HepG2 (cell line): ENCODE measurements around the gene NAT14. TPM values are rescaled to one million over a fixed set of nuclear protein-coding genes. Genes with fewer than 3 reads are reported as not detected.
A peak's percentile ranks its signal among the peaks of the same experiment; 100 is the strongest.

Experiments
- ATAC-seq: fragments of 200-7000 bp; cut with Tn5 transposase; 3 replicates; pipeline ENCODE4 v1.9.1; 2020; ENCODE audit warnings: mild to moderate bottlenecking, moderate library complexity
- BruUV-seq: library from RNA; stranded (reverse); fragments of 400-500 nt; replicated peaks from 2 replicates; lab custom pipeline; 2021; lab: Mats Ljungman, UMichigan
- CTCF ChIA-PET: fragments of 300-600 bp; formaldehyde crosslinking; extraction: SDS; loops from one replicate; lab custom pipeline; 2021; ENCODE audit warnings: low total read pairs, inconsistent platforms, low intra/inter-chr PET ratio; lab: Yijun Ruan, JAX
- POLR2A ChIA-PET: fragments of 350-600 bp; sonication (Branson Sonifier 250); formaldehyde crosslinking; loops from one replicate; lab custom pipeline; 2020; ENCODE audit warnings: antibody characterized with exemption, inconsistent platforms; lab: Yijun Ruan, JAX
- DNase-seq: peaks from one replicate; pipeline ENCODE4 v3.0.0-alpha.2; 2015; ENCODE audit warnings: low spot score
- FAIRE-seq: peaks from 3 replicates; lab custom pipeline; 2011; peaks lifted over from hg19 to GRCh38; lab: Jason Lieb, UNC
- H2AFZ ChIP-seq: one replicate; pipeline ENCODE4 v1.6.1; 2011; ENCODE audit warnings: low read length, inconsistent platforms
- H3K27ac ChIP-seq: fragments of 300-600 bp; 3 replicates; pipeline ENCODE4 v1.8.0; 2011; ENCODE audit warnings: mixed run types, mild to moderate bottlenecking, mixed read lengths, low read length, inconsistent platforms; ENCODE audit not compliant: insufficient read depth; ENCODE audit errors: extremely low read length
- H3K27me3 ChIP-seq, 2 experiments: fragments of 200-600 bp in 1 of 2; 2 replicates in 1 of 2; 3 replicates in 1 of 2; pipeline versions ENCODE4 v1.6.0 to v1.8.0; 2011; ENCODE audit warnings: low read length in 2 of 2, mild to moderate bottlenecking in 2 of 2, moderate library complexity in 2 of 2, inconsistent platforms in 1 of 2; ENCODE audit not compliant: insufficient read depth in 2 of 2, control insufficient read depth in 1 of 2
- H3K36me3 ChIP-seq, 2 experiments: fragments of 200-600 bp in 1 of 2; replicated peaks in 1 of 2; 2 replicates in 1 of 2; 3 replicates in 1 of 2; pipeline versions ENCODE4 v1.5.1 to v1.8.0; 2011; ENCODE audit warnings: low read length in 2 of 2, inconsistent platforms in 1 of 2; ENCODE audit not compliant: insufficient read depth in 2 of 2, control insufficient read depth in 1 of 2
- H3K4me1 ChIP-seq: 2 replicates; pipeline ENCODE4 v1.5.1; 2012; ENCODE audit warnings: low read length, inconsistent platforms; ENCODE audit not compliant: insufficient read depth
- H3K4me2 ChIP-seq: 2 replicates; pipeline ENCODE4 v1.6.0; 2011; ENCODE audit warnings: low read depth, low read length, inconsistent platforms
- H3K4me3 ChIP-seq, 3 experiments: fragments of 200-600 bp in 1 of 3; sonication (generic), shearing (Covaris generic) in 1 of 3; replicated peaks in 1 of 3; 2 replicates each; pipeline ENCODE4 v1.5.1; 2011 to 2016; ENCODE audit warnings: low read length in 3 of 3, inconsistent platforms in 2 of 3, low read depth in 2 of 3, mild to moderate bottlenecking in 2 of 3, control low read depth in 1 of 3, mixed read lengths in 1 of 3; ENCODE audit not compliant: insufficient read depth in 1 of 3
- H3K79me2 ChIP-seq: one replicate; pipeline ENCODE4 v1.6.1; 2011; ENCODE audit warnings: low read length, inconsistent platforms; ENCODE audit not compliant: insufficient read depth
- H3K9ac ChIP-seq: 2 replicates; pipeline ENCODE4 v1.6.0; 2011; ENCODE audit warnings: mild to moderate bottlenecking, low read depth, low read length, inconsistent platforms; ENCODE audit not compliant: insufficient read depth
- H3K9me3 ChIP-seq: 2 replicates; pipeline ENCODE4 v1.5.1; 2012; ENCODE audit warnings: mild to moderate bottlenecking, low read length
- H4K20me1 ChIP-seq: 2 replicates; pipeline ENCODE4 v1.6.0; 2011; ENCODE audit warnings: inconsistent platforms, mild to moderate bottlenecking, low read length, moderate library complexity; ENCODE audit not compliant: insufficient read depth
- FOXK1 ChIP-seq: sonication (generic); formaldehyde crosslinking; IDR thresholded peaks from 2 replicates; pipeline ENCODE4 v1.4.0; 2020; ENCODE audit warnings: low read depth, missing genetic modification reagents, borderline replicate concordance
- FOXP1 ChIP-seq, 2 experiments: fragments of 450-650 bp in 1 of 2; IDR thresholded peaks; 2 replicates each; pipeline ENCODE4 v1.6.1; 2017 to 2018; ENCODE audit warnings: antibody characterized with exemption in 1 of 2
- HES4 ChIP-seq: sonication (generic); formaldehyde crosslinking; IDR thresholded peaks from 2 replicates; pipeline ENCODE4 v1.9.0; 2021; ENCODE audit warnings: mild to moderate bottlenecking, missing genetic modification reagents, borderline replicate concordance
- RNF219 ChIP-seq: sonication (generic); formaldehyde crosslinking; IDR thresholded peaks from 2 replicates; pipeline ENCODE4 v1.5.0; 2020; ENCODE audit warnings: mild to moderate bottlenecking, missing genetic modification reagents
- SAP130 ChIP-seq: IDR thresholded peaks from 2 replicates; pipeline ENCODE4 v1.6.1; 2016; ENCODE audit warnings: low read depth
- SIN3A ChIP-seq: IDR thresholded peaks from 2 replicates; pipeline ENCODE4 v1.6.1; 2011; ENCODE audit warnings: low read depth, mild to moderate bottlenecking, control low read depth, low read length, borderline replicate concordance
- SP1 ChIP-seq, 2 experiments: fragments of 450-650 bp in 1 of 2; sonication (generic) in 1 of 2; formaldehyde crosslinking in 1 of 2; IDR thresholded peaks; 2 replicates each; pipeline versions ENCODE4 v1.4.0 to v1.6.1; 2016 to 2020; ENCODE audit warnings: missing genetic modification reagents in 1 of 2
- ZNF574 ChIP-seq: sonication (generic); formaldehyde crosslinking; IDR thresholded peaks from 2 replicates; pipeline ENCODE4 v1.4.0; 2020; ENCODE audit warnings: missing genetic modification reagents
- ZNF878 ChIP-seq: sonication (generic); formaldehyde crosslinking; IDR thresholded peaks from 2 replicates; pipeline ENCODE4 v1.8.1; 2023; ENCODE audit warnings: mild to moderate bottlenecking, missing genetic modification reagents, moderate library complexity
- ZSCAN25 ChIP-seq: sonication (generic); formaldehyde crosslinking; IDR thresholded peaks from 2 replicates; pipeline ENCODE4 v1.8.0; 2022; ENCODE audit warnings: mild to moderate bottlenecking, missing genetic modification reagents
- WGBS: methylation state at CpG from one replicate; pipeline ENCODE4 v1.1.6; 2017; ENCODE audit warnings: low lambda C conversion rate; 5-methylcytosine and 5-hydroxymethylcytosine counted together
- in situ Hi-C: cut with HindIII; loops from 2 replicates; pipeline ENCODE4 v1.10.0; 2017; ENCODE audit warnings: low pct_unique_long_range_greater_than_20kb; ENCODE audit not compliant: extremely low pct_ligation_motif_present
- intact Hi-C: fragments of 100-400 bp; cut with micrococcal nuclease; formaldehyde crosslinking; loops from one replicate; pipeline ENCODE4 v1.10.0; 2022; ENCODE audit not compliant: unreplicated experiment
- polyA plus RNA-seq, 8 experiments: library from polyadenylated mRNA; depleted of rRNA in 3 of 8; stranded (reverse) in 7 of 8; unstranded in 1 of 8; fragments of >200 nt; fragmentation: Illumina TruSeq in 4 of 8; extraction: Trizol in 4 of 8; gene quantifications; 2 replicates each; pipeline versions ENCODE4 v1.2.1 to v1.2.3, GENCODE V29; 2011 to 2016; ENCODE audit warnings: low read depth in 4 of 8, missing spikeins in 1 of 8, mixed read lengths in 1 of 8; ENCODE audit not compliant: insufficient read depth in 1 of 8
- total RNA-seq, 5 experiments: library from RNA; depleted of rRNA; stranded (reverse); fragments of >200 nt; fragmentation: Illumina TruSeq; extraction: Trizol; gene quantifications; 2 replicates each; pipeline ENCODE4 v1.2.3, GENCODE V29; 2016; ENCODE audit warnings: low read depth in 1 of 5

Gene NAT14
- total and polyA plus RNA-seq, 2 of the 13 experiments (the other 11 are each of a cell fraction or from before 2014, with no cell fraction given) = 20.7 to 22.3 TPM

GRCh38 chr19:55460670-55461258 lies 24.2 kb upstream of the NAT14 start:
- no peak overlapping the region for H2AFZ ChIP-seq
- peak overlapping the region; percentile 60 to 78 (median 65) for H3K4me3 ChIP-seq
- H3K4me1 ChIP-seq = peaks cover 51% of the 10 kb centered on the region
- DNase-seq = peak; percentile 84
- H3K79me2 ChIP-seq = peaks cover 20% of the 10 kb centered on the region
- H4K20me1 ChIP-seq = no peaks in the 10 kb centered on the region; the same call in 1 of the 2 replicates
- intact Hi-C loops = no loop called here
- peak; percentile 75 for FAIRE-seq
- WGBS = under 1% methylated on average over 18 of the region's 24 CpGs
- H3K27ac ChIP-seq = peak overlapping the region; percentile 93
- CTCF ChIA-PET = no interaction called here
- no TSS peak for BruUV-seq
- in situ Hi-C loops = no loop called here
- no peaks in the 10 kb centered on the region for H3K27me3 ChIP-seq
- POLR2A ChIA-PET = interaction anchor here (1.3 to 2.6 kb wide), 5 partner anchors 15 to 254 kb away, joined by 3 to 10 read pairs (median 8); partner anchors contain the start of genes HSPBP1, PPP6R1 and ZNF628
- ATAC-seq = peak; percentile 66
- H3K9me3 ChIP-seq = no peaks in the 10 kb centered on the region
- H3K9ac ChIP-seq = peak overlapping the region; percentile 78
- peaks cover 1 to 8% of the 10 kb centered on the region in 2 experiments; a peak in 3 of 5 replicates for H3K36me3 ChIP-seq
- peak overlapping the region; percentile 86 for H3K4me2 ChIP-seq
- 0 out of 2 replicates have a peak, but pooled peaks have one; percentile 7 for TF ChIP-seq ZNF574 (CRISPR knock-in tag)
- peak; percentile 21; the same call in 1 of the 2 replicates for TF ChIP-seq RNF219 (CRISPR knock-in tag)
- peak; percentile 23; the same call in 1 of the 2 replicates for TF ChIP-seq SIN3A
- TF ChIP-seq ZSCAN25 (CRISPR knock-in tag) = peak; percentile 86; the same call in 1 of the 2 replicates
- 0 out of 2 replicates have a peak, but pooled peaks have one; percentile 5 for TF ChIP-seq FOXK1 (CRISPR knock-in tag)
- peak; percentile 6; the same call in 1 of the 2 replicates for TF ChIP-seq HES4 (CRISPR knock-in tag)
- TF ChIP-seq ZNF878 = 0 out of 2 replicates have a peak, but pooled peaks have one; percentile 78
- no peak for TF ChIP-seq SP1 (IDR thresholded peaks at IDR 0.05)
- TF ChIP-seq SP1 (CRISPR knock-in tag; IDR thresholded peaks at IDR 0.05) = 0 out of 2 replicates have a peak, but pooled peaks have one; percentile 65
- no peak for TF ChIP-seq FOXP1 (IDR thresholded peaks at IDR 0.05)
- peak; percentile 5; the same call in 1 of the 2 replicates for TF ChIP-seq FOXP1 (CRISPR knock-in tag; IDR thresholded peaks at IDR 0.05)
- TF ChIP-seq SAP130 = peak; percentile 7; the same call in 1 of the 2 replicates
